Fibroblast of mammary gland (primary cell): ENCODE results near the gene MTCL1.

Experiments
- DNase-seq: peaks from one replicate; pipeline ENCODE4 v3.0.0-alpha.2; 2010; ENCODE audit warnings: low read depth
- H3K4me3 ChIP-seq: 2 replicates; pipeline ENCODE4 v1.5.1; 2011; ENCODE audit warnings: low read depth, mild to moderate bottlenecking, low read length, moderate library complexity; ENCODE audit not compliant: control insufficient read depth
- CTCF ChIP-seq: conservative IDR thresholded peaks from 2 replicates; pipeline ENCODE4 v1.5.1; 2011; ENCODE audit warnings: low read depth, low read length, inconsistent platforms; ENCODE audit not compliant: control insufficient read depth, insufficient read depth

The MTCL1 gene

DNA sequence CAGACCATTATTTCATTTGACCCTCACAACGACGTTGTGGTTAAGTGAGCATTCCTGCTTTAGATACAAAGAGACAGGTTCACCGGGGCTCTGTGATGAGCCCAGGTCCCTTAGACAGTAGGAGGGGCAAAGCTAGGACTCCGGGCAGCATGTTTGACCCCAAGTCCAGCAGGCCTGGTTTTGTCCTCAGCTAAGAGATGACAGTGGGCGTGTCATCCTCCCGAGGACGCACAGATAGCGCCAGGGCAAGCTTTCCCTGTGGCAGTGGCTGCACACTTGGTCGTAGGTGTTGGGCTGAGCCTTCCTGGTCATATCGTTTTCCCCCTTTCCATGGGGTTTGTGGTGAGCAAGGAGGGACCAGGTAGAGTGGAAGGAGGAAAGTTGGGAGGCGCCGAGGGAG lies 76.3 kb downstream of the MTCL1 start:
- no peak for TF ChIP-seq CTCF
- DNase-seq: no peak
- no peak overlapping the region for H3K4me3 ChIP-seq

GRCh38 chr18:8783335-8783993 lies 78.1 kb downstream of the MTCL1 start:
- no peak for TF ChIP-seq CTCF
- no peak for DNase-seq
- H3K4me3 ChIP-seq: no peak overlapping the region

DNA sequence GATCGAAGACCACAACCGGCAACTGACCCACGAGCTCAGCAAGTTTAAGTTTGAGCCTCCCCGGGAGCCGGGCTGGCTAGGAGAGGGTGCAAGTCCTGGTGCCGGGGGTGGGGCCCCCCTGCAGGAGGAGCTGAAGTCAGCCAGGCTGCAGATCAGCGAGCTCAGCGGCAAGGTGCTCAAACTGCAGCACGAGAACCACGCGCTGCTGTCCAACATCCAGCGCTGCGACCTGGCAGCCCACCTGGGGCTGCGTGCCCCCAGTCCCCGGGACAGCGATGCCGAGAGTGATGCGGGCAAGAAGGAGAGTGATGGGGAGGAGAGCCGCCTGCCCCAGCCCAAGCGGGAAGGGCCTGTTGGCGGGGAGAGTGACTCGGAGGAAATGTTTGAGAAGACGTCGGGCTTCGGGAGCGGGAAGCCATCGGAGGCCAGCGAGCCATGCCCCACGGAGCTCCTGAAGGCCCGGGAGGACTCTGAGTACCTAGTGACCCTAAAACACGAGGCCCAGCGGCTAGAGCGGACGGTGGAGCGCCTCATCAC lies 78.7 kb downstream of the MTCL1 start:
- no peak for TF ChIP-seq CTCF
- no peak for DNase-seq

GRCh38 chr18:8785261-8785660 lies 79.9 kb downstream of the MTCL1 start:
- TF ChIP-seq CTCF: no peak
- H3K4me3 ChIP-seq: no peak overlapping the region
- no peak for DNase-seq

More for the DNA sequence above, 78.7 kb downstream of the MTCL1 start:
- H3K4me3 ChIP-seq: no peak overlapping the region

- H3K4me3 ChIP-seq: no peak overlapping the region
- DNase-seq: no peak
- no peak for TF ChIP-seq CTCF
Measured at GRCh38 chr18:8785855-8786482, 80.6 kb downstream of the MTCL1 start.

DNA sequence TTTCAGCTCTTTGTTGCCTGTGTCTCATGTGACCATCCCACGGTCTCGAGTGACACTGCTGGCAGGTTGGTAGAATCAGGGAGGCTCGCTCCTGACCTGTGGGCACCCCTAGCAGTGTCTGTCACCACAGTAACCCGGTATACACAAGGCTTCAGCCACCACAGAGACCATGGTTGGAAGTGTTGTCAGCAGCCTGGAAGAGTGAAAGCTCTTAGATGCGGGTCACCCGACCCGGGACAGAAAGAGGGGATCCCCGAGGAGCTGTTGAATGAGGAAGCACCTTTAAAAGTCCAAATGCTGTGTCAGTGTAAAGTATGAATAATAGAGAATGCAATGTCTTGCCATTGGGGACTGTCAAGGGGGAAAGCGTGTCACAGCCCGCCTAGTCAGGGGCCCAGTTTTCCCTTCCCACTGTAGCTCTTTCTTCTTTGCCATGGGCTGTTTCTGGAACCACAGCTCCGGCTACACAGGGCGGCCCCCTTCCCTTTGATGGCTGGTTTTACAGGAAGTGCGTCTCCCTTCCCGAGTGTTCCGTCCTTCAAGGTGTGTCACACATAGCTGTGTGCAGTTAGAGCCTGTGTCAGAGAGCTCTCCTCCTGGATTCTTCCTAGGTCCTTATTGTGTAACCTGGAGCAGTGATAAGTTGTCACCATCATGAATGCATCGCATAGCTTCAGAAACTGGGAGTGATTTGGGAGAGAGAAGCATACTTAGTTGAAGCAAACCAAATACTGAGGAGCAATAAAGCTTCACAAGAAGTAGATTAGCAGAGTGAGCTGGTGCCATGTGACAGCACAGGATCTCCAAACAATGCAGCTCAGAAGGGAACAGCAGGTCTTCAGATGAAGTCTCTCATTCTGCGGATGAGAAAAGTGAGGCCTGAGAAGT lies 81.4 kb downstream of the MTCL1 start:
- no peak for TF ChIP-seq CTCF
- DNase-seq: no peak
- H3K4me3 ChIP-seq: no peak overlapping the region
